Endothelial cell of umbilical vein (primary cell): ENCODE results near the gene CPHXL. TPM values are rescaled to one million over a fixed set of nuclear protein-coding genes. Genes with fewer than 3 reads are reported as not detected.

Experiments used
- BruUV-seq: library from RNA; stranded (reverse); fragments of 400-500 nt; replicated peaks from 2 replicates; lab custom pipeline; 2021; lab: Mats Ljungman, UMichigan
- CTCF ChIA-PET: fragments of 300-600, 350-600 bp; sonication (Branson Sonifier 250); formaldehyde crosslinking; loops from one replicate; lab custom pipeline; 2021; ENCODE audit warnings: antibody characterized with exemption, inconsistent platforms; lab: Charles Lee
- POLR2A ChIA-PET: fragments of 300-600, 350-600 bp; sonication (Branson Sonifier 250); formaldehyde crosslinking; loops from one replicate; lab custom pipeline; 2021; ENCODE audit warnings: antibody characterized with exemption, inconsistent platforms; lab: Charles Lee
- DNase-seq: peaks from one replicate; pipeline ENCODE4 v3.0.0-alpha.2; 2011; ENCODE audit warnings: low read depth, low spot score
- FAIRE-seq: peaks from 2 replicates; lab custom pipeline; 2011; peaks lifted over from hg19 to GRCh38; lab: Jason Lieb, UNC
- H2AFZ ChIP-seq: 2 replicates; pipeline ENCODE4 v1.6.0; 2012; ENCODE audit warnings: low read depth, low read length, control low read depth, inconsistent platforms
- H3K27ac ChIP-seq: 2 replicates; pipeline ENCODE4 v1.5.1; 2011; ENCODE audit warnings: low read depth, mild to moderate bottlenecking, control low read depth, low read length, moderate library complexity; ENCODE audit not compliant: insufficient read depth
- H3K27me3 ChIP-seq, 2 experiments: 2 replicates each; pipeline versions ENCODE4 v1.6.0 to v1.6.1; 2011; ENCODE audit warnings: low read length in 2 of 2, mixed read lengths in 1 of 2; ENCODE audit not compliant: control insufficient read depth in 2 of 2, insufficient read depth in 2 of 2
- H3K36me3 ChIP-seq, 2 experiments: 2 replicates in 1 of 2; 3 replicates in 1 of 2; pipeline ENCODE4 v1.5.1; 2011; ENCODE audit warnings: low read length in 2 of 2, mild to moderate bottlenecking in 1 of 2, moderate library complexity in 1 of 2; ENCODE audit not compliant: control insufficient read depth in 2 of 2, insufficient read depth in 2 of 2; ENCODE audit errors: extremely low read depth in 1 of 2
- H3K4me1 ChIP-seq: 3 replicates; pipeline ENCODE4 v1.5.1; 2011; ENCODE audit warnings: mild to moderate bottlenecking, low read length; ENCODE audit not compliant: control insufficient read depth, insufficient read depth; ENCODE audit errors: extremely low read depth
- H3K4me2 ChIP-seq: 2 replicates; pipeline ENCODE4 v1.6.1; 2011; ENCODE audit warnings: low read length, control low read depth, mixed read lengths; ENCODE audit not compliant: insufficient read depth
- H3K4me3 ChIP-seq, 3 experiments: fragments of 200-600 bp in 1 of 3; sonication (generic), shearing (Covaris generic) in 1 of 3; replicated peaks in 1 of 3; 2 replicates each; pipeline ENCODE4 v1.5.1; 2011 to 2016; ENCODE audit warnings: control low read depth in 3 of 3, low read length in 3 of 3, mild to moderate bottlenecking in 2 of 3, inconsistent platforms in 1 of 3, low read depth in 1 of 3, moderate library complexity in 1 of 3; ENCODE audit not compliant: insufficient read depth in 1 of 3
- H3K79me2 ChIP-seq: 2 replicates; pipeline ENCODE4 v1.6.0; 2012; ENCODE audit warnings: low read length, inconsistent platforms; ENCODE audit not compliant: control insufficient read depth, insufficient read depth
- H3K9ac ChIP-seq: replicated peaks from 2 replicates; pipeline ENCODE3; 2011; ENCODE audit warnings: low read length, control low read depth; ENCODE audit not compliant: insufficient read depth; ENCODE audit errors: extremely low read depth
- H3K9me1 ChIP-seq: replicated peaks from 3 replicates; pipeline ENCODE4 v1.6.0; 2011; ENCODE audit warnings: mild to moderate bottlenecking, low read length; ENCODE audit not compliant: control insufficient read depth, insufficient read depth; ENCODE audit errors: extremely low read depth
- H3K9me3 ChIP-seq: replicated peaks from 2 replicates; pipeline ENCODE4 v1.5.1; 2012; ENCODE audit warnings: low read length, inconsistent platforms; ENCODE audit not compliant: control insufficient read depth, insufficient read depth
- H4K20me1 ChIP-seq: replicated peaks from 2 replicates; pipeline ENCODE3; 2011; ENCODE audit warnings: mild to moderate bottlenecking, low read length; ENCODE audit not compliant: control insufficient read depth, insufficient read depth; ENCODE audit errors: extremely low read depth
- CTCF ChIP-seq, 2 donors: IDR thresholded peaks; 1 replicate in 1 of 2; 2 replicates in 1 of 2; pipeline ENCODE4 v1.5.1; 2011; ENCODE audit warnings: low read length in 2 of 2, mild to moderate bottlenecking in 2 of 2, moderate library complexity in 2 of 2, control low read depth in 1 of 2, inconsistent platforms in 1 of 2, low read depth in 1 of 2; ENCODE audit not compliant: insufficient read depth in 1 of 2; ENCODE audit errors: extremely low read depth in 1 of 2
- GATA2 ChIP-seq: IDR thresholded peaks from 2 replicates; pipeline ENCODE4 v1.7.0; 2011; ENCODE audit warnings: low read depth, mild to moderate bottlenecking, moderate library complexity, mixed read lengths, low read length; ENCODE audit not compliant: insufficient read length, insufficient read depth
- JUN ChIP-seq: IDR thresholded peaks from 2 replicates; pipeline ENCODE4 v1.6.1; 2011; ENCODE audit warnings: borderline replicate concordance, low read depth; ENCODE audit not compliant: insufficient read length, insufficient read depth
- MAX ChIP-seq: IDR thresholded peaks from 2 replicates; pipeline ENCODE4 v1.6.1; 2011; ENCODE audit not compliant: insufficient read depth, insufficient read length
- MYC ChIP-seq: IDR thresholded peaks from one replicate; pipeline ENCODE4 v1.6.1; 2011; ENCODE audit warnings: mild to moderate bottlenecking, low read depth, low read length
- POLR2AphosphoS5 ChIP-seq: IDR thresholded peaks from 2 replicates; pipeline ENCODE4 v1.6.1; 2012; ENCODE audit warnings: low read depth, mild to moderate bottlenecking, control low read depth, low read length, moderate library complexity; ENCODE audit not compliant: insufficient read depth
- dilution Hi-C: fragments of 300-500 bp; cut with MboI; formaldehyde crosslinking; loops from one replicate; pipeline ENCODE4 v1.15.0; 2019; ENCODE audit warnings: low sequenced_read_pairs; ENCODE audit not compliant: extremely low pct_ligation_motif_present
- intact Hi-C: fragments of 100-400 bp; cut with micrococcal nuclease; formaldehyde crosslinking; loops from one replicate; pipeline ENCODE4 v1.10.0; 2022
- polyA plus RNA-seq, 4 experiments: library from polyadenylated mRNA; depleted of rRNA in 3 of 4; stranded (reverse) in 3 of 4; unstranded in 1 of 4; fragments of >200 nt; gene quantifications; 2 replicates each; pipeline versions ENCODE4 v1.2.1 to v1.2.3, GENCODE V29; 2011 to 2012; ENCODE audit warnings: missing spikeins in 1 of 4
- total RNA-seq: library from RNA; stranded (reverse); gene quantifications from 2 replicates; pipeline ENCODE4 v1.2.3, GENCODE V29; 2021

CPHXL gene
- total and polyA plus RNA-seq, 2 donors (not counting 3 experiments of a cell fraction or from before 2014, with no cell fraction given) = not detected

GRCh38 chr16:75718452-75718851, 7.8 kb downstream of the CPHXL start:
- H3K9ac ChIP-seq = no peak overlapping the region
- H3K4me1 ChIP-seq = no peaks in the 10 kb centered on the region
- POLR2A ChIA-PET = no interaction called here
- H3K4me2 ChIP-seq = no peak overlapping the region
- CTCF ChIA-PET = no interaction called here
- FAIRE-seq (no peak), DNase-seq (no peak)
- no peak for TF ChIP-seq POLR2AphosphoS5
- TF ChIP-seq CTCF (IDR thresholded peaks at IDR 0.05; ENCODE audit: extremely low read depth in 1 of 2, insufficient read depth in 1 of 2, low read depth in 1 of 2, low read length in 2 of 2) = no peak
- TF ChIP-seq MAX = no peak
- TF ChIP-seq MYC = no peak
- TF ChIP-seq GATA2 = no peak
- H2AFZ ChIP-seq = no peak overlapping the region
- intact Hi-C loops = no loop called here
- BruUV-seq = no TSS peak
- no peaks in the 10 kb centered on the region for H3K27me3 ChIP-seq
- no peaks in the 10 kb centered on the region for H4K20me1 ChIP-seq
- no peak overlapping the region for H3K4me3 ChIP-seq
- no peaks in the 10 kb centered on the region for H3K36me3 ChIP-seq
- no peaks in the 10 kb centered on the region for H3K79me2 ChIP-seq
- no peaks in the 10 kb centered on the region for H3K9me3 ChIP-seq
- no peaks in the 10 kb centered on the region for H3K9me1 ChIP-seq
- H3K27ac ChIP-seq = no peak overlapping the region
- dilution Hi-C loops = no loop called here

- H3K27me3 ChIP-seq = no peaks in the 10 kb centered on the region
- no peaks in the 10 kb centered on the region for H3K4me1 ChIP-seq
- no TSS peak for BruUV-seq
- H3K4me3 ChIP-seq = no peak overlapping the region
- H3K9me3 ChIP-seq = no peaks in the 10 kb centered on the region
- FAIRE-seq (no peak), DNase-seq (no peak)
- no peak overlapping the region for H3K27ac ChIP-seq
- dilution Hi-C loops = no loop called here
- H4K20me1 ChIP-seq = no peaks in the 10 kb centered on the region
- intact Hi-C loops = no loop called here
- TF ChIP-seq JUN (no peak), GATA2 (no peak)
- ChIA-PET POLR2A (no interaction called here), CTCF (no interaction called here)
- no peaks in the 10 kb centered on the region for H3K79me2 ChIP-seq
- H3K4me2 ChIP-seq = no peak overlapping the region
- H3K36me3 ChIP-seq = no peaks in the 10 kb centered on the region
- H2AFZ ChIP-seq = no peak overlapping the region
- H3K9me1 ChIP-seq = no peaks in the 10 kb centered on the region
- H3K9ac ChIP-seq = no peak overlapping the region
These were observed 11.6 kb downstream of the CPHXL start for GRCh38 chr16:75714661-75715060.
